ENCODE data around the gene ALAD.

- TF ChIP-seq, protein P1, sequence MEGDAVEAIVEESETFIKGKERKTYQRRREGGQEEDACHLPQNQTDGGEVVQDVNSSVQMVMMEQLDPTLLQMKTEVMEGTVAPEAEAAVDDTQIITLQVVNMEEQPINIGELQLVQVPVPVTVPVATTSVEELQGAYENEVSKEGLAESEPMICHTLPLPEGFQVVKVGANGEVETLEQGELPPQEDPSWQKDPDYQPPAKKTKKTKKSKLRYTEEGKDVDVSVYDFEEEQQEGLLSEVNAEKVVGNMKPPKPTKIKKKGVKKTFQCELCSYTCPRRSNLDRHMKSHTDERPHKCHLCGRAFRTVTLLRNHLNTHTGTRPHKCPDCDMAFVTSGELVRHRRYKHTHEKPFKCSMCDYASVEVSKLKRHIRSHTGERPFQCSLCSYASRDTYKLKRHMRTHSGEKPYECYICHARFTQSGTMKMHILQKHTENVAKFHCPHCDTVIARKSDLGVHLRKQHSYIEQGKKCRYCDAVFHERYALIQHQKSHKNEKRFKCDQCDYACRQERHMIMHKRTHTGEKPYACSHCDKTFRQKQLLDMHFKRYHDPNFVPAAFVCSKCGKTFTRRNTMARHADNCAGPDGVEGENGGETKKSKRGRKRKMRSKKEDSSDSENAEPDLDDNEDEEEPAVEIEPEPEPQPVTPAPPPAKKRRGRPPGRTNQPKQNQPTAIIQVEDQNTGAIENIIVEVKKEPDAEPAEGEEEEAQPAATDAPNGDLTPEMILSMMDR (conservative IDR thresholded peaks at IDR 0.05 in 1 of 2, IDR thresholded peaks at IDR 0.05 in 1 of 2; ENCODE audit: extremely low read depth in 1 of 2, insufficient read depth in 1 of 2, low read depth in 1 of 2, low read length in 2 of 2): no peak
- TF ChIP-seq EZH2 (IDR thresholded peaks at IDR 0.05; ENCODE audit: borderline replicate concordance, low read length): no peak
These were observed 11.6 kb downstream of the ALAD start for GRCh38 chr9:113389451-113389850.
